Measurements from ENCODE around the gene MAP7D2.

Gene MAP7D2

DNA sequence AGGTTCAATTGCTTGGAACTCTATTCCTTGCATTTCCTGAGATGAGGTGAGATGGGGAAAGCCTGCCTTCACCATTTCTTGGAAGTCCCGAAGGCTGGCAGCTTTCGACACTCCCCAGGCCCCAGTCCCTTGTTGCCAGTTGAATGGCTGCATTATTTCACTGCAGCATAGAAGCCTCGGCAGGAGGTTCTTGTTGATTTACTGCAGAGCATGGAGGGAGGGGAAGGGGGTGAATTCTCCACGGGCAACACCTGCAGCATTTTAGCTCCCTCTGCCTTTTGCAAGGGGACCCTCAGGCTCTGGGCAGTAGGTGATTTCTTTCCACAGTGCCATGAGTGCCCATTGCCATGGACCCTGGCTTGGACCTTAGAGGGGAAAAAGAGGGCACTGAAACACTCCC, 115.1 kb downstream of the MAP7D2 start:
- TF ChIP-seq, protein P1, sequence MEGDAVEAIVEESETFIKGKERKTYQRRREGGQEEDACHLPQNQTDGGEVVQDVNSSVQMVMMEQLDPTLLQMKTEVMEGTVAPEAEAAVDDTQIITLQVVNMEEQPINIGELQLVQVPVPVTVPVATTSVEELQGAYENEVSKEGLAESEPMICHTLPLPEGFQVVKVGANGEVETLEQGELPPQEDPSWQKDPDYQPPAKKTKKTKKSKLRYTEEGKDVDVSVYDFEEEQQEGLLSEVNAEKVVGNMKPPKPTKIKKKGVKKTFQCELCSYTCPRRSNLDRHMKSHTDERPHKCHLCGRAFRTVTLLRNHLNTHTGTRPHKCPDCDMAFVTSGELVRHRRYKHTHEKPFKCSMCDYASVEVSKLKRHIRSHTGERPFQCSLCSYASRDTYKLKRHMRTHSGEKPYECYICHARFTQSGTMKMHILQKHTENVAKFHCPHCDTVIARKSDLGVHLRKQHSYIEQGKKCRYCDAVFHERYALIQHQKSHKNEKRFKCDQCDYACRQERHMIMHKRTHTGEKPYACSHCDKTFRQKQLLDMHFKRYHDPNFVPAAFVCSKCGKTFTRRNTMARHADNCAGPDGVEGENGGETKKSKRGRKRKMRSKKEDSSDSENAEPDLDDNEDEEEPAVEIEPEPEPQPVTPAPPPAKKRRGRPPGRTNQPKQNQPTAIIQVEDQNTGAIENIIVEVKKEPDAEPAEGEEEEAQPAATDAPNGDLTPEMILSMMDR (conservative IDR thresholded peaks at IDR 0.05; ENCODE audit: low read length) = no peak
- no peak overlapping the region for H3K4me3 ChIP-seq (ENCODE audit: low read length)
- no peak for DNase-seq (ENCODE audit: low read depth)

DNA sequence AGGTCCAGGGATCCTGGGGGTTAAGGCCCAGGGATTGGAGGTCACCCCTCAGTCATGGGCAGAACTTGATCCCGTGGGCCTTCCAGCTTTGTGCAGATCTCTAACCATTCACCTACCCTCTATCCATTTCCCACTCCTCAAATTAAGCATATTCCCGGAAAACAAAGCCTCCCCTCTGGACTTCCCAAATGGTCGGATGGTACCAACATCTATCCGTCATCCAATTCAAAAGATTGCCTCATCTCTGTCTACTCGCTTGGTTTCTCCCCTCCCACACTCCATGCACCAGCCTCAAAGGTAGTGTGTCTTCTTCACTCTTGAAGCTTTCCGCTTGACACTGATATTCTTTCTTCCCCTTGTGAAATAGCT, 125.4 kb downstream of the MAP7D2 start:
- no peak for DNase-seq (ENCODE audit: low read depth)
- peak overlapping the region; percentile 50 for H3K4me3 ChIP-seq (ENCODE audit: low read length)
- TF ChIP-seq, protein P1 (conservative IDR thresholded peaks at IDR 0.05; ENCODE audit: low read length) = no peak

DNA sequence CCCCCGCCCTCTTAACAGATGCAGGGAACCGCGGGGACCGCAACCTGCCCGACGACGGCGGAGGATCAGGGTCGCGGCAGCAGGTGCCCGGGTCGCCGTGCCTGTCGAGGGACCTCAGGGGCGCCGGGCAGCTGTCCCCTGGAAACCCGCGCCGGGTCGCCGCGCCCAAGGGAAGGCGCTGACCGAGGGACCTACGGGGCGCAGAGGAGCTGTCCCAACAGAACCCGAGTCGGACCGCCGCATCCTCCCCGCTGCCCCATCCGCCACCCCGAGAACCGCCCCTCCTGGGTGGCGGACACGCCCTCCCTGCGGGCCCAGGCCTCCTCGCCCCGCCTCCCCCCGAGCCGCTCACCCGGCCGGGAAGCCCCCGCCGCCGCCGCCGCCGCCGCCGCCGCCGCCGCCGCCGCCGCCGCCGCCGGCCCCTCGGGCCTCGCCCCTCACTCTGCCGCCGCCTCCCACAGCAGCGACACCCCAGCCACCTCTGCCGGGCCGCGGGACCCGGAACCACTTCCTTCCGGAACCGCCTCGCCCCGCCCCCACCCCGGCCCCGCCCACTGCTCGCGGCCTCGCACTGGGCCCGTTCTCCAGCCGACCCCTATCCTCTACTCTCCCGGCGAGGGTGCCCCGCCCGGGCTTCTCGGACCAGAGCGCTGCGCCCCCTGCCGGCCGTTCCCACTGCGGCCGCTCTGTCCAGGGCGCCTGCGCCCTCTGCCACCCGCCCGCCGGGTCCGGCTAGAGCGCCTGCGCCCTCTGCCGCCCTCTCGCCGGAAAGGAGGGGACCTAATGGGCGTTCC, 126.0 kb downstream of the MAP7D2 start, which contains the start of gene BCLAF3:
Gene BCLAF3 (minus strand): TSS at position 506 of the 794 bp plus-strand sequence. CDS start 20,797 bp downstream, outside the sequence.
- peak within 1 kb of the TSS; percentile 67 for H3K4me3 ChIP-seq (ENCODE audit: low read length)
- DNase-seq (ENCODE audit: low read depth) = peak; percentile 82
- TF ChIP-seq, protein P1 (conservative IDR thresholded peaks at IDR 0.05; ENCODE audit: low read length) = peak; percentile 44

DNA sequence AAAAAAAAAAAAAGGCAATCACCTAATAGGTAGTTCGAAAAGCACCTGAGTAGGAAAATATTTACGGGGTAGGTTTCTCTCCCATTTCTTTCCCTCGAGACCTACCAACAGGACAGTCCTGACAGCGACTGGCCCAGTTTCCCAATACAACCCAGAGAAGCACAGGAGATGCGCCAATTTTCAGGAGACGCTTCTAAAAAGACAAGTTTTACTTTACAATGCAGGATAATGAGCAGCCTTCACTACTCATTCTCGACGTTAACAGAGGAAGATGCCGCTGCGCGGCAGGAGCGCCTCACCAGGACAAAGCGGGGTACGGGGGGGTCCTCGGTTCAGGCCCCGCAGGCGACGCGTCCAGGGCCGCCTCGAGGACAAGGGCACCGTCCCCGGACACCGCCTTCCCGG, 126.6 kb downstream of the MAP7D2 start:
- DNase-seq (ENCODE audit: low read depth) = peak; percentile 1
- TF ChIP-seq, protein P1 (conservative IDR thresholded peaks at IDR 0.05; ENCODE audit: low read length) = no peak
- H3K4me3 ChIP-seq (ENCODE audit: low read length) = peak overlapping the region; percentile 67

DNA sequence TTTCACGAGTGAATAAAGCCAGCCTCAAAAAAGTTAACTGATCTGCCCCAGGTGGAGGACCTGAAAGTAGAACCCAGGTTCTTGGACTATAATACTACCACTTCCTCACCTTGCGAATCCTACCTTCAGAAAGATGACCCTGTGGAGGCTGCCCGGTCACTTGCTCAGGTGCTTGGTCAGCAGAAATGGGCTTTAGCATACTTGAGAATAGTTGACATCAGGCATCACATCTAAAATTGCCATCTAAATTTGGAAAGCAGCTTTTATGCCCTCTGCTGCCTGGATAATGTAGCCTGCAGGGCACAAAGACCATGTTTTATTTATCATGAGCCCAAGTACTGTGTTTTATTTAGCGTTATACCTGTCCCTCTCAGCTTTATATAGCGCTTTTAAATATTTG, 128.9 kb downstream of the MAP7D2 start:
- H3K4me3 ChIP-seq (ENCODE audit: low read length) = no peak overlapping the region
- DNase-seq (ENCODE audit: low read depth) = no peak
- TF ChIP-seq, protein P1 (conservative IDR thresholded peaks at IDR 0.05; ENCODE audit: low read length) = no peak

DNA sequence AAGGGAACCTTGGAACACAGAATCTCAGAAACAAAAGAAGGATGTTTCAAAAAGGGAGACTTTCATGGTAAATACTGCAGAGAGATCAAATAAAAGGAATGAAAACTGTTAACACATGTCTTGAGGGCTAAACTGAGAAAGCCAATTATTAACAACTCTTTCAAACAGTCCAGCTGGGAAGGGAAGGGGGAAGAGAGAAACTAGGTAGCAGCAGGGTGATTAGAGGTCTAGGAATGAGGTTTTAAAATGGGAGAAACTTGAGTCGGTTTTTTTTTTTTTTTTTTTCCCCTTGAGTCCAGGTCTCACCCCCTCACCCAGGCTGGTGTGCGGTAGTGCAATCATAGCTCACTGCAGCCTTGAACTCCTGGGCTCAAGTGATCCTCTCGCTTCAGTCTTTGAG, 130.2 kb downstream of the MAP7D2 start:
- peak; percentile 5 for DNase-seq (ENCODE audit: low read depth)

More for the DNA sequence above, 130.2 kb downstream of the MAP7D2 start:
- TF ChIP-seq, protein P1 (conservative IDR thresholded peaks at IDR 0.05; ENCODE audit: low read length) = no peak
- no peak overlapping the region for H3K4me3 ChIP-seq (ENCODE audit: low read length)

All from AG10803 (cell line).